CD4-positive, alpha-beta T cell treated with Interleukin-4 for 4 hours (primary cell): ENCODE data around the gene SARDH.
"Not testable (repeated sequence)": the region's sequence is repeated elsewhere in the genome, so short reads cannot be mapped to it uniquely, and the experiment has no call there.

Experiments used
- DNase-seq: peaks from one replicate; pipeline ENCODE4 v3.0.0-alpha.2; 2020

The SARDH gene

GRCh38 chr9:133681658-133682306, 56.4 kb downstream of the SARDH start:
- no peak for DNase-seq

GRCh38 chr9:133680976-133681657, 57.0 kb downstream of the SARDH start:
- DNase-seq, result no peak

GRCh38 chr9:133680250-133680975, 57.7 kb downstream of the SARDH start:
- DNase-seq, result no peak

GRCh38 chr9:133679466-133680061, 58.6 kb downstream of the SARDH start:
- no peak for DNase-seq

- no peak for DNase-seq
Measured at GRCh38 chr9:133679056-133679455, 59.1 kb downstream of the SARDH start.

GRCh38 chr9:133677126-133678010, 60.8 kb downstream of the SARDH start:
- peak; percentile 78 for DNase-seq

GRCh38 chr9:133676450-133676849, 61.7 kb downstream of the SARDH start:
- DNase-seq, result no peak

- not testable (repeated sequence) for DNase-seq
Measured at GRCh38 chr9:133675796-133676195, 62.4 kb downstream of the SARDH start.

- DNase-seq, result no peak
Measured at GRCh38 chr9:133674091-133674490, 64.1 kb downstream of the SARDH start.

- DNase-seq, result no peak
Measured at GRCh38 chr9:133673258-133673655, 64.9 kb downstream of the SARDH start.

- DNase-seq, result no peak
Measured at GRCh38 chr9:133672503-133673257, 65.5 kb downstream of the SARDH start.

- DNase-seq, result no peak
Measured at GRCh38 chr9:133671371-133671770, 66.8 kb downstream of the SARDH start.

GRCh38 chr9:133670466-133670865, 67.7 kb downstream of the SARDH start:
- no peak for DNase-seq

GRCh38 chr9:133669182-133669801, 68.9 kb downstream of the SARDH start:
- no peak for DNase-seq

GRCh38 chr9:133667759-133668450, 70.2 kb downstream of the SARDH start:
- DNase-seq, result no peak

GRCh38 chr9:133666845-133667244, 71.3 kb downstream of the SARDH start:
- no peak for DNase-seq

- DNase-seq, result no peak
Measured at GRCh38 chr9:133666387-133666786, 71.8 kb downstream of the SARDH start.

GRCh38 chr9:133665535-133665934, 72.6 kb downstream of the SARDH start:
- no peak for DNase-seq

GRCh38 chr9:133665096-133665495, 73.1 kb downstream of the SARDH start:
- DNase-seq, result no peak

GRCh38 chr9:133664173-133665050, 73.7 kb downstream of the SARDH start:
- DNase-seq, result no peak
